Endothelial cell of hepatic sinusoid (primary cell): ENCODE measurements around the gene C1orf53.

ENCODE experiments used
- in situ Hi-C: cut with HindIII; loops from 2 replicates; pipeline ENCODE4 v1.10.0; 2017; ENCODE audit warnings: low sequenced_read_pairs

C1orf53 gene

DNA sequence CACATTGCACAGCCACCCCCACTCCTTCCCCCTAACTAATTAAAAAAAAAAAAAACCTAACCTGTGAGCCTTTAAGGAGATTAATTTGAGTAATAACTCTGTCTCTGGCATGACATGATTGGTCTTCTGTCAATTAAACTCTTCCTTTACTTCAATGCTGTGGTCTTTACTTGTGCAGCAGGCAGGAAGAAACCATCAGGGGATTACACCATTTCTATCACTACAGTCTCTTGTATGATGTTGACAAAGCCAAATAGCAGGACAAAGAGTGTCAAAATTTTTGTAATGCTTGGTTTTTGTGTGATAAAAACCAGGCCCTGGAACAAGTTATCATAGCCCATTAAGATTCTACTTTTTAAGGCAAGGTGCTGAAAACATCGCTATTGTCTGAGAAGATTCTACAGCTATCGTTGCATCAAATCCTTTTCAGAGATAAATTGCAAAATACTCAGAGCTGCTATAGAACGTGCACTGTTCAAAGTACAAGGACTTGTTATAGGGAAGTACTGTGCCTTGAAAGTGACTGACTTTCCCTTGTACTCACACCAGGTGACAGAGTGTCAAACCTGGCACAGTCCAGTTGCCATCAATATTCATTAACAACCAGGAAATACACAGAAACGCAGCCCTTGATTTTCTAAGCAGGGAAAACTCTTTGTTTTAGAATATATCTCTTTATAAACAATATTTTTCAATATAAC is 52.4 kb downstream of the C1orf53 start:
- in situ Hi-C loops = loop anchor here (5.0 kb wide), 1 partner anchor 63 kb away; no protein-coding TSS in a partner anchor

DNA sequence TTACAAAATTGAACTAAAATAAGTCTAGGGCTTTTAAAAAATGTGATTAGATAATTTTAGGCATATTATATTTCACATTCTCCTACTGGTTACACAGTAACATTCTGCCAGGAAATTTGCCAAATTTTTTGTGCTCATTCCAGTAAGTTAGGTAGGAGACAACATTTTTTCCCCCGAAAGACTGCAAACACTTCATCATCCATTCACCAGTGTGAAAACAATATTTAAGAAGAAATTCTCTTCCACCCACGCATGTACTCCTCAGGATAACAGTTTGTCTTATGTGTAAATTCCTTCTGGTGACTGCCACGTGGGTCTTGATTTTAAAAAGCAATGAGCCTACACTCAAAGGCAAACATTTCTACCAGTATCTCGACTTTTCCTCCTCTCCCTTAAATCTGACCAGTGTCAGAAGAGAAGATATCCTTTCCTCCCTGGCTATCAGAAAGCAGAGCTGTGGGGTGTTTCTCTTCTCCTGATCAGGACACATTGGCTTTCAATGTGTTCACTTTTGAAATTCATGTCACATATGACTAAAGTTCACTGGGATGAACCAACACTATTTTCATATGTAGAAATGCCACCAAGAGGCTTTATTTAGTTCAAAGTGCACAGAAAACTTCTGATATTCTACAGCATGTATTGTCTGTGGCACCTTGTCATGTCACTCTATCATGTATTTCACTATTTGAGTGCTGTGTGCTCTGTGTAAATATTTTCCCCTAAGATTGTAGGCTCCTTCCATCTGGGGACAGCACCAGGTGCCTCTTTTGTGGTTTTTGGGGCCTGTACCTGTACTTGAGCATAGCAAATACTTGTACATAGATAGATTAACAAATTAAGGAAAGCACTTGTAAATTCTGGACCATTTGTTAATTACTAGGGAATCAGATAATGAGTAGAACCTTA is 53.3 kb downstream of the C1orf53 start:
- in situ Hi-C loops = loop anchor here (5.0 kb wide), 1 partner anchor 63 kb away; no protein-coding TSS in a partner anchor
